ENCODE results near the gene SRCAP.

GRCh38 chr16:30711712-30712111 is 12.7 kb downstream of the SRCAP start:
- no peak for TF ChIP-seq POLR2A (IDR thresholded peaks at IDR 0.05; ENCODE audit: low read depth, low read length)
- TF ChIP-seq POLR2AphosphoS5 (IDR thresholded peaks at IDR 0.05; ENCODE audit: low read depth, low read length), result no peak

Measured in GM12892 (cell line).